Astrocyte of the spinal cord (primary cell): ENCODE data around the gene PODN.

Experiments used
- DNase-seq: peaks from one replicate; pipeline ENCODE4 v3.0.0; 2011; ENCODE audit warnings: low read depth, low spot score
- H3K4me3 ChIP-seq: 2 replicates; pipeline ENCODE4 v1.5.1; 2011; ENCODE audit warnings: low read depth, mild to moderate bottlenecking, low read length, moderate library complexity
- CTCF ChIP-seq: IDR thresholded peaks from 2 replicates; pipeline ENCODE4 v1.5.1; 2012; ENCODE audit warnings: low read depth, mild to moderate bottlenecking, low read length, inconsistent platforms
- in situ Hi-C: cut with HindIII; loops from 2 replicates; pipeline ENCODE4 v1.10.0; 2017; ENCODE audit warnings: low sequenced_read_pairs

The PODN gene

GRCh38 chr1:53112861-53113260, 50.8 kb downstream of the PODN start:
- in situ Hi-C loops, result no loop called here
- TF ChIP-seq CTCF, result no peak

GRCh38 chr1:53114090-53114489, 52.1 kb downstream of the PODN start:
- no peak for DNase-seq
- no peak overlapping the region for H3K4me3 ChIP-seq
- in situ Hi-C loops, result no loop called here
- TF ChIP-seq CTCF, result no peak

More at GRCh38 chr1:53112861-53113260, 50.8 kb downstream of the PODN start:
- DNase-seq, result no peak
- H3K4me3 ChIP-seq, result no peak overlapping the region

GRCh38 chr1:53114581-53115400, 52.8 kb downstream of the PODN start:
- no peak for TF ChIP-seq CTCF
- in situ Hi-C loops, result no loop called here
- no peak overlapping the region for H3K4me3 ChIP-seq
- no peak for DNase-seq

- H3K4me3 ChIP-seq, result no peak overlapping the region
- DNase-seq, result no peak
- in situ Hi-C loops, result no loop called here
- TF ChIP-seq CTCF, result no peak
Measured at GRCh38 chr1:53115403-53116306, 53.6 kb downstream of the PODN start.

GRCh38 chr1:53116307-53116810, 54.3 kb downstream of the PODN start:
- in situ Hi-C loops, result no loop called here
- H3K4me3 ChIP-seq, result no peak overlapping the region
- TF ChIP-seq CTCF, result no peak
- DNase-seq, result no peak

- in situ Hi-C loops, result no loop called here
- no peak for DNase-seq
- H3K4me3 ChIP-seq, result no peak overlapping the region
- no peak for TF ChIP-seq CTCF
Measured at GRCh38 chr1:53116933-53117600, 55.1 kb downstream of the PODN start.
